A549 (cell line): ENCODE results near the gene EPHB1. TPM values are rescaled to one million over a fixed set of nuclear protein-coding genes. Genes with fewer than 3 reads are reported as not detected.
"Not testable (repeated sequence)": the region's sequence is repeated elsewhere in the genome, so short reads cannot be mapped to it uniquely, and the experiment has no call there.

Source experiments
- ATAC-seq, 2 experiments: fragments of 200-7000 bp in 1 of 2; fragments of >200 bp in 1 of 2; cut with Nextera tagmentation in 1 of 2; cut with Tn5 transposase in 1 of 2; 3 replicates each; pipeline versions ENCODE4 v1.8.0 to v1.9.1; 2018 to 2020; ENCODE audit warnings: mild to moderate bottlenecking in 1 of 2, moderate library complexity in 1 of 2
- CTCF ChIA-PET: fragments of 300-600 bp; sonication (Branson Sonifier 250); formaldehyde crosslinking; extraction: SDS; loops from one replicate; lab custom pipeline; 2021; ENCODE audit warnings: antibody characterized with exemption, inconsistent platforms; lab: Yijun Ruan, JAX
- POLR2A ChIA-PET: fragments of 350-600 bp; formaldehyde crosslinking; extraction: SDS; loops from one replicate; lab custom pipeline; 2021; ENCODE audit warnings: antibody characterized with exemption, inconsistent platforms; lab: Yijun Ruan, JAX
- DNase-seq, 2 experiments: peaks; one replicate each; pipeline versions ENCODE4 v3.0.0 to v3.0.0-alpha.2; 2011 to 2016; ENCODE audit warnings: low read depth in 1 of 2, low spot score in 1 of 2
- FAIRE-seq: peaks from 2 replicates; lab custom pipeline; 2011; peaks lifted over from hg19 to GRCh38; lab: Jason Lieb, UNC
- H3K27ac ChIP-seq, 2 experiments: fragments of >200 bp; sonication (Bioruptor Twin); formaldehyde crosslinking; 3 replicates each; pipeline ENCODE4 v1.5.1; 2016 to 2017
- H3K4me1 ChIP-seq: fragments of >200 bp; sonication (Bioruptor Twin); formaldehyde crosslinking; 3 replicates; pipeline ENCODE4 v1.6.1; 2016
- H3K4me2 ChIP-seq: fragments of >200 bp; sonication (Bioruptor Twin); formaldehyde crosslinking; 3 replicates; pipeline ENCODE4 v1.6.1; 2016
- H3K4me3 ChIP-seq: fragments of >200 bp; sonication (Bioruptor Twin); formaldehyde crosslinking; 3 replicates; pipeline ENCODE4 v1.5.1; 2016
- H3K9me3 ChIP-seq: fragments of >200 bp; sonication (Bioruptor Twin); formaldehyde crosslinking; 3 replicates; pipeline ENCODE4 v1.6.1; 2016
- BCL3 ChIP-seq: fragments of >200 bp; sonication (Bioruptor Twin); formaldehyde crosslinking; IDR thresholded peaks from 3 replicates; pipeline ENCODE4 v1.6.1; 2016
- BHLHE40 ChIP-seq: IDR thresholded peaks from 2 replicates; pipeline ENCODE4 v1.6.1; 2012; ENCODE audit warnings: low read depth, low read length, inconsistent platforms
- CHD2 ChIP-seq: fragments of 150-350 bp; IDR thresholded peaks from 2 replicates; pipeline ENCODE4 v1.6.1; 2014; ENCODE audit warnings: low read length; ENCODE audit not compliant: partially characterized antibody
- CTCF ChIP-seq: fragments of >200 bp; sonication (Bioruptor Twin); formaldehyde crosslinking; IDR thresholded peaks from 3 replicates; pipeline ENCODE4 v1.5.1; 2016
- FOSB ChIP-seq: fragments of 250-450 bp; sonication (Bioruptor Pico); IDR thresholded peaks from 2 replicates; pipeline ENCODE4 v1.5.0; 2020; ENCODE audit warnings: mild to moderate bottlenecking, moderate library complexity
- FOSL2 ChIP-seq, 2 experiments: fragments of 450-650 bp in 1 of 2; fragments of >200 bp in 1 of 2; sonication (Bioruptor Twin) in 1 of 2; formaldehyde crosslinking; IDR thresholded peaks; 2 replicates each; pipeline versions ENCODE4 v1.5.0 to v1.6.1; 2016 to 2020; ENCODE audit warnings: mild to moderate bottlenecking in 1 of 2, moderate library complexity in 1 of 2
- GATA3 ChIP-seq: IDR thresholded peaks from 2 replicates; pipeline ENCODE4 v1.6.1; 2012; ENCODE audit warnings: borderline replicate concordance
- HOXB5 ChIP-seq: fragments of 250-450 bp; sonication (Bioruptor Pico); IDR thresholded peaks from 2 replicates; pipeline ENCODE4 v1.5.0; 2020; ENCODE audit warnings: mild to moderate bottlenecking, moderate library complexity
- MAFK ChIP-seq: fragments of 450-650 bp; IDR thresholded peaks from 2 replicates; pipeline ENCODE4 v1.6.1; 2014; ENCODE audit not compliant: partially characterized antibody
- NR3C1 ChIP-seq: fragments of >200 bp; sonication (Bioruptor Twin); formaldehyde crosslinking; IDR thresholded peaks from 3 replicates; pipeline ENCODE4 v1.6.1; 2017
- PBX3 ChIP-seq: IDR thresholded peaks from 2 replicates; pipeline ENCODE4 v1.6.1; 2012
- POLR2A ChIP-seq: IDR thresholded peaks from 2 replicates; pipeline ENCODE4 v1.6.1; 2012; ENCODE audit warnings: mild to moderate bottlenecking, low read length
- RAD21 ChIP-seq, 2 experiments: fragments of >200 bp in 1 of 2; sonication (Bioruptor Twin) in 1 of 2; formaldehyde crosslinking in 1 of 2; IDR thresholded peaks in 1 of 2; conservative IDR thresholded peaks in 1 of 2; 2 replicates in 1 of 2; 3 replicates in 1 of 2; pipeline ENCODE4 v1.6.1; 2012 to 2018; ENCODE audit warnings: inconsistent platforms in 1 of 2
- RCOR1 ChIP-seq: fragments of 150-350 bp; IDR thresholded peaks from 2 replicates; pipeline ENCODE4 v1.6.1; 2014; ENCODE audit warnings: antibody characterized with exemption, low read length, low read depth
- REST ChIP-seq: fragments of 200-600 bp; sonication (generic); IDR thresholded peaks from 2 replicates; pipeline ENCODE4 v1.6.1; 2016; ENCODE audit warnings: antibody characterized with exemption, mild to moderate bottlenecking, moderate library complexity
- SREBF2 ChIP-seq: fragments of 450-650 bp; IDR thresholded peaks from 2 replicates; pipeline ENCODE4 v1.6.1; 2014; ENCODE audit warnings: mild to moderate bottlenecking, moderate library complexity
- ZSCAN20 ChIP-seq: fragments of 250-450 bp; sonication (Bioruptor Pico); IDR thresholded peaks from 2 replicates; pipeline ENCODE4 v1.8.0; 2022; ENCODE audit warnings: mild to moderate bottlenecking, moderate library complexity
- WGBS: methylation state at CpG from one replicate; pipeline ENCODE4 v1.1.6; 2017; ENCODE audit errors: missing lambda C conversion rate; 5-methylcytosine and 5-hydroxymethylcytosine counted together
- polyA plus RNA-seq, 4 experiments: library from polyadenylated mRNA; depleted of rRNA in 3 of 4; stranded (reverse); fragments of >200 nt; fragmentation: RNase III in 1 of 4; extraction: RNeasy Plus Mini Kit Qiagen cat#74134 plus additional on column Dnase treatment in 1 of 4; gene quantifications; 2 replicates in 3 of 4; 3 replicates in 1 of 4; pipeline ENCODE4 v1.2.3, GENCODE V29; 2011 to 2017

EPHB1 gene
- polyA plus RNA-seq, 2 of the 4 experiments (the other 2 are of a cell fraction), result 0.18 to 0.21 TPM

- ChIA-PET POLR2A (no interaction called here), CTCF (no interaction called here)
- TF ChIP-seq MAFK (no peak), RAD21 (conservative IDR thresholded peaks at IDR 0.05 in 1 of 2, IDR thresholded peaks at IDR 0.05 in 1 of 2) (no peak), POLR2A (no peak), NR3C1 (no peak), GATA3 (no peak), REST (no peak), RCOR1 (no peak), BCL3 (no peak), PBX3 (no peak), CHD2 (no peak), FOSL2 (IDR thresholded peaks at IDR 0.05) (no peak), FOSL2 (CRISPR knock-in tag; IDR thresholded peaks at IDR 0.05) (no peak)
- WGBS, result 22% methylated on average over 4 of the region's 6 CpGs
- Histone ChIP-seq H3K27ac (no peak overlapping the region), H3K4me1 (no peaks in the 10 kb centered on the region), H3K9me3 (no peaks in the 10 kb centered on the region), H3K4me2 (no peak overlapping the region), H3K4me3 (no peak overlapping the region)
- DNase-seq (no peak), ATAC-seq (no peak), FAIRE-seq (no peak)
Observed at GRCh38 chr3:135059580-135059979, 264.5 kb downstream of the EPHB1 start.

- H3K4me3 ChIP-seq, H3K4me2 ChIP-seq, H3K9me3 ChIP-seq, H3K27ac ChIP-seq, ATAC-seq, POLR2A ChIA-PET, CTCF ChIA-PET, FAIRE-seq, H3K4me1 ChIP-seq, DNase-seq: not testable (repeated sequence)
- WGBS, result 38% methylated on average over 4 of the region's 5 CpGs
Observed at GRCh38 chr3:135066844-135067727, 272.0 kb downstream of the EPHB1 start.

- ATAC-seq, result no peak
Observed at GRCh38 chr3:135068011-135068410, 273.0 kb downstream of the EPHB1 start.

More at GRCh38 chr3:135068011-135068410, 273.0 kb downstream of the EPHB1 start:
- H3K9me3 ChIP-seq, result no peaks in the 10 kb centered on the region
- FAIRE-seq, result no peak
- no peak overlapping the region for H3K27ac ChIP-seq
- DNase-seq, result no peak
- no peak overlapping the region for H3K4me2 ChIP-seq
- WGBS, result 54% methylated on average over 5 of the region's 5 CpGs
- ChIA-PET POLR2A (no interaction called here), CTCF (no interaction called here)
- no peak overlapping the region for H3K4me3 ChIP-seq
- no peaks in the 10 kb centered on the region for H3K4me1 ChIP-seq
- TF ChIP-seq HOXB5, result no peak
- no peak for TF ChIP-seq ZSCAN20 (CRISPR knock-in tag)
- TF ChIP-seq SREBF2, result no peak
- TF ChIP-seq RCOR1, result no peak
- no peak for TF ChIP-seq FOSB (CRISPR knock-in tag)
- no peak for TF ChIP-seq CTCF
- TF ChIP-seq BCL3, result no peak
- TF ChIP-seq BHLHE40, result no peak
